Inferior parietal cortex (tissue), 1 donor: Measurements from ENCODE around the gene ALOX5.
"Not testable (repeated sequence)": the region's sequence is repeated elsewhere in the genome, so short reads cannot be mapped to it uniquely, and the experiment has no call there.

Experiments
- DNase-seq: peaks from one replicate; pipeline ENCODE4 v3.0.0-alpha.2; 2016; ENCODE audit errors: extremely low spot score

The ALOX5 gene

GRCh38 chr10:45373576-45374349 is at the start of gene ALOX5:
TSS of gene ALOX5 (plus strand) at chr10:45374216. CDS start at chr10:45374280, 64 bp downstream.
- no peak for DNase-seq

GRCh38 chr10:45325116-45325515 is 48.9 kb upstream of the ALOX5 start:
- DNase-seq = no peak

GRCh38 chr10:45326864-45327263 is 47.2 kb upstream of the ALOX5 start:
- DNase-seq = not testable (repeated sequence)

GRCh38 chr10:45331824-45332223 is 42.2 kb upstream of the ALOX5 start:
- DNase-seq = not testable (repeated sequence)

- DNase-seq = no peak
These were observed 34.1 kb upstream of the ALOX5 start for GRCh38 chr10:45339894-45340293.

GRCh38 chr10:45340420-45340819 is 33.6 kb upstream of the ALOX5 start:
- not testable (repeated sequence) for DNase-seq

GRCh38 chr10:45346652-45347335 is 27.2 kb upstream of the ALOX5 start:
- not testable (repeated sequence) for DNase-seq

- DNase-seq = not testable (repeated sequence)
These were observed 26.6 kb upstream of the ALOX5 start for GRCh38 chr10:45347464-45347863.

- DNase-seq = not testable (repeated sequence)
These were observed 25.7 kb upstream of the ALOX5 start for GRCh38 chr10:45348196-45348765.

GRCh38 chr10:45353186-45353585 is 20.8 kb upstream of the ALOX5 start:
- no peak for DNase-seq

GRCh38 chr10:45354261-45354660 is 19.8 kb upstream of the ALOX5 start:
- no peak for DNase-seq

GRCh38 chr10:45355494-45355893 is 18.5 kb upstream of the ALOX5 start:
- DNase-seq = no peak

- DNase-seq = not testable (repeated sequence)
These were observed 15.1 kb upstream of the ALOX5 start for GRCh38 chr10:45358961-45359360.

GRCh38 chr10:45361983-45362799 is 11.8 kb upstream of the ALOX5 start:
- not testable (repeated sequence) for DNase-seq

- DNase-seq = not testable (repeated sequence)
These were observed 6.4 kb upstream of the ALOX5 start for GRCh38 chr10:45367643-45368042.

GRCh38 chr10:45368181-45368580 is 5.8 kb upstream of the ALOX5 start:
- no peak for DNase-seq

- DNase-seq = no peak
These were observed 3.6 kb upstream of the ALOX5 start for GRCh38 chr10:45370202-45370955.

- DNase-seq = no peak
These were observed 2.5 kb upstream of the ALOX5 start for GRCh38 chr10:45371560-45371959.

- DNase-seq = no peak
These were observed 1.6 kb upstream of the ALOX5 start for GRCh38 chr10:45372251-45372951.

GRCh38 chr10:45373003-45373575 is 927 bp upstream of the ALOX5 start:
- DNase-seq = no peak
